Measurements from ENCODE around the gene EFNA1. TPM values are rescaled to one million over a fixed set of nuclear protein-coding genes. Genes with fewer than 3 reads are reported as not detected.

EFNA1 gene
- total and polyA plus RNA-seq, 2 experiments from 2014 or later, result 3.2 to 5.1 TPM

DNA sequence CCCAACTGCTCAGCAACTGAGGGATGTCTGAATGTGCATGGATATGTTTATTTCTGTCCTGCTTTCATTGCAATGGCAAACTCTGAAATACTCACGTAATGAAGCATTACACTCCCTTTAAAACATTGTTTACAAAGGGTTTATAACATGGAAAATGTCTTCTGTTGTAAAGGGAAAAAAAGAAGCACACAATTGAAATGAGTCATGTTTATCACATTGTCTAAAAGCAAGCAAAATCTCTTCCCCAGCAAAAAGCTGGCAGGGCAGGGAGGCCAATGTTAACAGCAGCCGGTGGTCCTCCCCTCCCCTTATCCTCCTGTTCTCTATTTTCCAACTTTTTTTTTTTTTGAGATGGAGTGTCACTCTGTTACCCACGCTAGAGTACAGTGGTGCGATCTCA lies 3.9 kb upstream of the EFNA1 start:
- ATAC-seq, result no peak
- Histone ChIP-seq H3K4me2 (0 out of 2 replicates have a peak overlapping the region, but pooled peaks have one; percentile 95), H4K20me1 (replicated peaks; ENCODE audit: insufficient read depth) (no peaks in the 10 kb centered on the region), H3K4me3 (no peak overlapping the region), H3K36me3 (ENCODE audit: insufficient read depth) (no peaks in the 10 kb centered on the region), H2AFZ (no peak overlapping the region; the same call in 1 of the 2 replicates), H3F3A (replicated peaks; ENCODE audit: low read depth) (peaks cover 10% of the 10 kb centered on the region), H3K27me3 (ENCODE audit: insufficient read depth) (peaks cover 71% of the 10 kb centered on the region), H3K27ac (ENCODE audit: low read depth) (no peak overlapping the region), H3K9me2 (ENCODE audit: insufficient read depth) (no peaks in the 10 kb centered on the region), H3K79me2 (replicated peaks; ENCODE audit: insufficient read depth) (no peaks in the 10 kb centered on the region), H3K4me1 (ENCODE audit: insufficient read depth) (peaks cover 31% of the 10 kb centered on the region)
- Mint-ChIP-seq H3K9me3 (no peaks in the 10 kb centered on the region), H3K27ac (no peak overlapping the region), H3K27me3 (ENCODE audit: insufficient read depth, low read depth, poor library complexity) (peaks cover 63% of the 10 kb centered on the region), H3K4me3 (no peak overlapping the region), H3K36me3 (ENCODE audit: low read depth) (no peaks in the 10 kb centered on the region), H3K4me1 (peaks cover 36% of the 10 kb centered on the region)
- no peak for DNase-seq (ENCODE audit: low spot score)
- TF ChIP-seq, protein P1, sequence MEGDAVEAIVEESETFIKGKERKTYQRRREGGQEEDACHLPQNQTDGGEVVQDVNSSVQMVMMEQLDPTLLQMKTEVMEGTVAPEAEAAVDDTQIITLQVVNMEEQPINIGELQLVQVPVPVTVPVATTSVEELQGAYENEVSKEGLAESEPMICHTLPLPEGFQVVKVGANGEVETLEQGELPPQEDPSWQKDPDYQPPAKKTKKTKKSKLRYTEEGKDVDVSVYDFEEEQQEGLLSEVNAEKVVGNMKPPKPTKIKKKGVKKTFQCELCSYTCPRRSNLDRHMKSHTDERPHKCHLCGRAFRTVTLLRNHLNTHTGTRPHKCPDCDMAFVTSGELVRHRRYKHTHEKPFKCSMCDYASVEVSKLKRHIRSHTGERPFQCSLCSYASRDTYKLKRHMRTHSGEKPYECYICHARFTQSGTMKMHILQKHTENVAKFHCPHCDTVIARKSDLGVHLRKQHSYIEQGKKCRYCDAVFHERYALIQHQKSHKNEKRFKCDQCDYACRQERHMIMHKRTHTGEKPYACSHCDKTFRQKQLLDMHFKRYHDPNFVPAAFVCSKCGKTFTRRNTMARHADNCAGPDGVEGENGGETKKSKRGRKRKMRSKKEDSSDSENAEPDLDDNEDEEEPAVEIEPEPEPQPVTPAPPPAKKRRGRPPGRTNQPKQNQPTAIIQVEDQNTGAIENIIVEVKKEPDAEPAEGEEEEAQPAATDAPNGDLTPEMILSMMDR (conservative IDR thresholded peaks at IDR 0.05; ENCODE audit: low read depth in 2 of 2), result no peak
- TF ChIP-seq ZNF331 (CRISPR knock-in tag; IDR thresholded peaks at IDR 0.05; ENCODE audit: low read depth) (no peak), STAT1 (IDR thresholded peaks at IDR 0.05; ENCODE audit: unreplicated experiment) (no peak)

DNA sequence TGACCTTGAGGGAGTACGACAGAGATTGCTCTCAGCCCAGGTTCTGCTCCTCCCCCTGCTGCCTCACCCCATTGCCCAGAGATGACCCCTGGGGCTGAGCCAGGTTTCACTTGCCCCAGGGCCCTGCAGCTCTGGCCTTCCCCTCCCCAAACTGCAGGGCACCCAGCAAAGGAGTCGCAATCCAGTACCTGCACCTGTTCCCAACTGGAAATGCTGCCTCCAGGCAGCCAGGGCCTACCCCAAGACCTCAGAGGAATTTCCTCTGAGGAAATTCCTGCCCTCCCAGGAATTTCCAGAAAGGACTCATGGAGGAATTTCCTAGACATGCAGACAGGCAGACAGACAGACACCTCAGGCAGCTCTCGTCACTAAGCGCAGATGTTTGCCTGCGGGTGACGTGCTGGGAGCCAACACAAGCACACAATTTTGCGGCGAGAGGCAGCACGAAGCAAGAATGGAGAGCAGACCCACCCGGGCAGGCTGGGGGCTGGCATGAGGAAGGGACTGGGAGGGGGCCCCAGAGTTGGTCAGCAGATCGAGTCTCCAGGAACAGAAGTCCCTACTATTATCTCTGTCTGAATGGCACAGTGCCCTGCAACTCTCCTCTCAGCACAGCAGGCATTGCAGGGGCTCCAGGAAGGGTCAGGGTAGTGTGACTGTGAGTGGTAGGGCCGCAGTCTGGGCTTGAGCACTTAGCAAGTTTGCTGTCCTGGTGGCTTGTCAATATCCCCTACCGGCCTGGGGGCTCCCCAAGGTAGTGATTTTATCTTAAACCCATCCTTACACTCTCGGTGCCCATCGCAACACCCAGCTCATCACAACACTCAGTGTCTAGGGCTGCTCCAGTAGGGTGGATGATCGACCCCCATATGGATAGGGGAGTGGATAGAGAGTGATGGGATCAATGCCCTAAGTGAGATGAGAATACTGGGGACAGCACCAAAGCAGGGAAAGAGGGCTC lies 2.9 kb upstream of the EFNA1 start:
- Mint-ChIP-seq H3K4me3 (peak overlapping the region; percentile 54; the same call in 2 of the 3 replicates), H3K27me3 (ENCODE audit: insufficient read depth, low read depth, poor library complexity) (peaks cover 71% of the 10 kb centered on the region), H3K27ac (no peak overlapping the region; the same call in 1 of the 2 replicates), H3K36me3 (ENCODE audit: low read depth) (no peaks in the 10 kb centered on the region), H3K4me1 (peaks cover 46% of the 10 kb centered on the region), H3K9me3 (no peaks in the 10 kb centered on the region)
- no peaks in the 10 kb centered on the region for H3K9me2 ChIP-seq (ENCODE audit: insufficient read depth)
- no peaks in the 10 kb centered on the region for H3K79me2 ChIP-seq (replicated peaks; ENCODE audit: insufficient read depth)
- H3K4me3 ChIP-seq, result peak overlapping the region; percentile 72; the same call in 1 of the 2 replicates
- peaks cover 41% of the 10 kb centered on the region for H3K4me1 ChIP-seq (ENCODE audit: insufficient read depth)
- no peaks in the 10 kb centered on the region for H3K36me3 ChIP-seq (ENCODE audit: insufficient read depth)
- no peaks in the 10 kb centered on the region for H4K20me1 ChIP-seq (replicated peaks; ENCODE audit: insufficient read depth)
- peak overlapping the region; percentile 95 for H3K4me2 ChIP-seq
- no peak overlapping the region for H2AFZ ChIP-seq
- peaks cover 13% of the 10 kb centered on the region for H3F3A ChIP-seq (replicated peaks; ENCODE audit: low read depth)
- H3K27me3 ChIP-seq (ENCODE audit: insufficient read depth), result peaks cover 78% of the 10 kb centered on the region
- DNase-seq (ENCODE audit: low spot score), result peak; percentile 78
- H3K27ac ChIP-seq (ENCODE audit: low read depth), result no peak overlapping the region
- ATAC-seq, result no peak
- TF ChIP-seq EZH2phosphoT487 (IDR thresholded peaks at IDR 0.05; ENCODE audit: unreplicated experiment) (no peak), JUNB (IDR thresholded peaks at IDR 0.05; ENCODE audit: unreplicated experiment) (no peak), STAT1 (IDR thresholded peaks at IDR 0.05; ENCODE audit: unreplicated experiment) (no peak), POLR2AphosphoS5 (IDR thresholded peaks at IDR 0.05; ENCODE audit: low read depth) (no peak), ZNF114 (CRISPR knock-in tag; IDR thresholded peaks at IDR 0.05) (no peak), NANOG (IDR thresholded peaks at IDR 0.05; ENCODE audit: borderline replicate concordance) (no peak)
- TF ChIP-seq, protein P2, sequence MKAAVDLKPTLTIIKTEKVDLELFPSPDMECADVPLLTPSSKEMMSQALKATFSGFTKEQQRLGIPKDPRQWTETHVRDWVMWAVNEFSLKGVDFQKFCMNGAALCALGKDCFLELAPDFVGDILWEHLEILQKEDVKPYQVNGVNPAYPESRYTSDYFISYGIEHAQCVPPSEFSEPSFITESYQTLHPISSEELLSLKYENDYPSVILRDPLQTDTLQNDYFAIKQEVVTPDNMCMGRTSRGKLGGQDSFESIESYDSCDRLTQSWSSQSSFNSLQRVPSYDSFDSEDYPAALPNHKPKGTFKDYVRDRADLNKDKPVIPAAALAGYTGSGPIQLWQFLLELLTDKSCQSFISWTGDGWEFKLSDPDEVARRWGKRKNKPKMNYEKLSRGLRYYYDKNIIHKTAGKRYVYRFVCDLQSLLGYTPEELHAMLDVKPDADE (IDR thresholded peaks at IDR 0.05), result no peak
- TF ChIP-seq, protein P3, sequence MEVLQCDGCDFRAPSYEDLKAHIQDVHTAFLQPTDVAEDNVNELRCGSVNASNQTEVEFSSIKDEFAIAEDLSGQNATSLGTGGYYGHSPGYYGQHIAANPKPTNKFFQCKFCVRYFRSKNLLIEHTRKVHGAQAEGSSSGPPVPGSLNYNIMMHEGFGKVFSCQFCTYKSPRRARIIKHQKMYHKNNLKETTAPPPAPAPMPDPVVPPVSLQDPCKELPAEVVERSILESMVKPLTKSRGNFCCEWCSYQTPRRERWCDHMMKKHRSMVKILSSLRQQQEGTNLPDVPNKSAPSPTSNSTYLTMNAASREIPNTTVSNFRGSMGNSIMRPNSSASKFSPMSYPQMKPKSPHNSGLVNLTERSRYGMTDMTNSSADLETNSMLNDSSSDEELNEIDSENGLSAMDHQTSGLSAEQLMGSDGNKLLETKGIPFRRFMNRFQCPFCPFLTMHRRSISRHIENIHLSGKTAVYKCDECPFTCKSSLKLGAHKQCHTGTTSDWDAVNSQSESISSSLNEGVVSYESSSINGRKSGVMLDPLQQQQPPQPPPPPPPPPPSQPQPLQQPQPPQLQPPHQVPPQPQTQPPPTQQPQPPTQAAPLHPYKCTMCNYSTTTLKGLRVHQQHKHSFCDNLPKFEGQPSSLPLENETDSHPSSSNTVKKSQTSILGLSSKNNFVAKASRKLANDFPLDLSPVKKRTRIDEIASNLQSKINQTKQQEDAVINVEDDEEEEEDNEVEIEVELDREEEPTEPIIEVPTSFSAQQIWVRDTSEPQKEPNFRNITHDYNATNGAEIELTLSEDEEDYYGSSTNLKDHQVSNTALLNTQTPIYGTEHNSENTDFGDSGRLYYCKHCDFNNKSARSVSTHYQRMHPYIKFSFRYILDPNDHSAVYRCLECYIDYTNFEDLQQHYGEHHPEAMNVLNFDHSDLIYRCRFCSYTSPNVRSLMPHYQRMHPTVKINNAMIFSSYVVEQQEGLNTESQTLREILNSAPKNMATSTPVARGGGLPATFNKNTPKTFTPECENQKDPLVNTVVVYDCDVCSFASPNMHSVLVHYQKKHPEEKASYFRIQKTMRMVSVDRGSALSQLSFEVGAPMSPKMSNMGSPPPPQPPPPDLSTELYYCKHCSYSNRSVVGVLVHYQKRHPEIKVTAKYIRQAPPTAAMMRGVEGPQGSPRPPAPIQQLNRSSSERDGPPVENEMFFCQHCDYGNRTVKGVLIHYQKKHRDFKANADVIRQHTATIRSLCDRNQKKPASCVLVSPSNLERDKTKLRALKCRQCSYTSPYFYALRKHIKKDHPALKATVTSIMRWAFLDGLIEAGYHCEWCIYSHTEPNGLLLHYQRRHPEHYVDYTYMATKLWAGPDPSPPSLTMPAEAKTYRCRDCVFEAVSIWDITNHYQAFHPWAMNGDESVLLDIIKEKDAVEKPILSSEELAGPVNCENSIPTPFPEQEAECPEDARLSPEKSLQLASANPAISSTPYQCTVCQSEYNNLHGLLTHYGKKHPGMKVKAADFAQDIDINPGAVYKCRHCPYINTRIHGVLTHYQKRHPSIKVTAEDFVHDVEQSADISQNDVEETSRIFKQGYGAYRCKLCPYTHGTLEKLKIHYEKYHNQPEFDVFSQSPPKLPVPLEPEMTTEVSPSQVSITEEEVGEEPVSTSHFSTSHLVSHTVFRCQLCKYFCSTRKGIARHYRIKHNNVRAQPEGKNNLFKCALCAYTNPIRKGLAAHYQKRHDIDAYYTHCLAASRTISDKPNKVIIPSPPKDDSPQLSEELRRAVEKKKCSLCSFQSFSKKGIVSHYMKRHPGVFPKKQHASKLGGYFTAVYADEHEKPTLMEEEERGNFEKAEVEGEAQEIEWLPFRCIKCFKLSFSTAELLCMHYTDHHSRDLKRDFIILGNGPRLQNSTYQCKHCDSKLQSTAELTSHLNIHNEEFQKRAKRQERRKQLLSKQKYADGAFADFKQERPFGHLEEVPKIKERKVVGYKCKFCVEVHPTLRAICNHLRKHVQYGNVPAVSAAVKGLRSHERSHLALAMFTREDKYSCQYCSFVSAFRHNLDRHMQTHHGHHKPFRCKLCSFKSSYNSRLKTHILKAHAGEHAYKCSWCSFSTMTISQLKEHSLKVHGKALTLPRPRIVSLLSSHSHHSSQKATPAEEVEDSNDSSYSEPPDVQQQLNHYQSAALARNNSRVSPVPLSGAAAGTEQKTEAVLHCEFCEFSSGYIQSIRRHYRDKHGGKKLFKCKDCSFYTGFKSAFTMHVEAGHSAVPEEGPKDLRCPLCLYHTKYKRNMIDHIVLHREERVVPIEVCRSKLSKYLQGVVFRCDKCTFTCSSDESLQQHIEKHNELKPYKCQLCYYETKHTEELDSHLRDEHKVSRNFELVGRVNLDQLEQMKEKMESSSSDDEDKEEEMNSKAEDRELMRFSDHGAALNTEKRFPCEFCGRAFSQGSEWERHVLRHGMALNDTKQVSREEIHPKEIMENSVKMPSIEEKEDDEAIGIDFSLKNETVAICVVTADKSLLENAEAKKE (CRISPR knock-in tag; IDR thresholded peaks at IDR 0.05), result no peak

Data from GM23338 (cell line).